ENCODE results near the gene DOP1A. TPM values are rescaled to one million over a fixed set of nuclear protein-coding genes. Genes with fewer than 3 reads are reported as not detected.

The DOP1A gene
- total RNA-seq, 4 donors from 2014 or later = 20.2 to 33.4 (median 22.4) TPM

DNA sequence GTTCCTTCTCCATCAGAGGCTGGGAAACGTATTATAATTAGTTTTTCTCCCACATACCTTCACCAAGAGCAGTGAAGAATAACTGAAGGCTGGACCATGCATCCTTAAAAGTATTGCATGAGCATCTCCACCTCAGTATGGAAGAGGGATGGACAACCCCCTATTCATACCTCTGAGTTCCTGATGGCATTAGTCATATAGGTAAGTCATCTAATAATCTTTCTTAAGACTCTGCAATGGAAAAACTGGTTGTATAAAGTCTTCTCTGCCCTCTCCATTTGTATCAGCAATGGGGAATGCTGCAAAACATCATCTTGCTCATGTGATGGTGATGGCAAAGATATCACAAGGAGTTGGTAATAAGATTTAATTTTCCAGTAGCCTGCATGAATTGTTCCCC, 101.1 kb downstream of the DOP1A start:
- TF ChIP-seq, protein P1, sequence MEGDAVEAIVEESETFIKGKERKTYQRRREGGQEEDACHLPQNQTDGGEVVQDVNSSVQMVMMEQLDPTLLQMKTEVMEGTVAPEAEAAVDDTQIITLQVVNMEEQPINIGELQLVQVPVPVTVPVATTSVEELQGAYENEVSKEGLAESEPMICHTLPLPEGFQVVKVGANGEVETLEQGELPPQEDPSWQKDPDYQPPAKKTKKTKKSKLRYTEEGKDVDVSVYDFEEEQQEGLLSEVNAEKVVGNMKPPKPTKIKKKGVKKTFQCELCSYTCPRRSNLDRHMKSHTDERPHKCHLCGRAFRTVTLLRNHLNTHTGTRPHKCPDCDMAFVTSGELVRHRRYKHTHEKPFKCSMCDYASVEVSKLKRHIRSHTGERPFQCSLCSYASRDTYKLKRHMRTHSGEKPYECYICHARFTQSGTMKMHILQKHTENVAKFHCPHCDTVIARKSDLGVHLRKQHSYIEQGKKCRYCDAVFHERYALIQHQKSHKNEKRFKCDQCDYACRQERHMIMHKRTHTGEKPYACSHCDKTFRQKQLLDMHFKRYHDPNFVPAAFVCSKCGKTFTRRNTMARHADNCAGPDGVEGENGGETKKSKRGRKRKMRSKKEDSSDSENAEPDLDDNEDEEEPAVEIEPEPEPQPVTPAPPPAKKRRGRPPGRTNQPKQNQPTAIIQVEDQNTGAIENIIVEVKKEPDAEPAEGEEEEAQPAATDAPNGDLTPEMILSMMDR (IDR thresholded peaks at IDR 0.05) = no peak
- DNase-seq (ENCODE audit: low spot score) (no peak), ATAC-seq (ENCODE audit: low FRiP score) (no peak)

DNA sequence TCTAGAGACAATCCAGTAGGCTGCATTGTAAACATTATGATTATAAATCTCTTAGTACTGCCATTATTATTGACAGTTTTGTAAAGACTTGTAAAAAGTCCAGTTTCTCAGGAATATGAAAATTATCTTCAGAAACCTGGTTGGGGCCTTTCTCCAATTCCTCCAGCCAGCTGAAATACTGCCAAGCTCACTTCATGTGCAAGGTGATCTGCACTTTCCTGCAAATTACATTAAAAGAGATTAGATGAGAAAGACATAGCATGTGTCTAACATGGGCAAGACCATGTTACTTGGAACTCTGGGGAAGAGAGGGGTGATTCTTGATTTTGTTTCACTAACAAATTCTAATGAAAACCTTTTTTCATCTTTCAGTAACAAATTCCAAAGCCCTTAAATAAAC, 101.6 kb downstream of the DOP1A start:
- TF ChIP-seq, protein P1 (IDR thresholded peaks at IDR 0.05) = no peak
- DNase-seq (ENCODE audit: low spot score) (no peak), ATAC-seq (ENCODE audit: low FRiP score) (no peak)

DNA sequence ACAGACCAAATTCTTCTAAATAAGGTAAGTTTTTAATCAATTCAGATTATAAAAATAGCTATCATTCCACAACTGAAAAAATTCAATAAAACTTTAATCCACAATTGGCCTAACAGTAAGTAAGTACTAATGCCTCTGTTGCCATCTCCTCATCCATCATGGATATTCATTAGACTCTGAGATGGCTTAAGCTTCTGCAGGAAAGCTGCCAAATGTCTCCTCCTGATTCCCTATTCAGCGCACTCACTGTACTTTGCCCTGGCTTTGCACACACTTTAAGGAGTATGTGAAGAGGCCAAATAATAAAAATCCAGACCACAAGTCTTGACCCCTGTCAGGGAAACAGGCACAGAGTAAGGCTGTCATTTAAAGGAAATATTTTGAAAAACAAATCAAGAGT, 102.0 kb downstream of the DOP1A start:
- TF ChIP-seq, protein P1 (IDR thresholded peaks at IDR 0.05) = no peak
- ATAC-seq (ENCODE audit: low FRiP score) (no peak), DNase-seq (ENCODE audit: low spot score) (no peak)

DNA sequence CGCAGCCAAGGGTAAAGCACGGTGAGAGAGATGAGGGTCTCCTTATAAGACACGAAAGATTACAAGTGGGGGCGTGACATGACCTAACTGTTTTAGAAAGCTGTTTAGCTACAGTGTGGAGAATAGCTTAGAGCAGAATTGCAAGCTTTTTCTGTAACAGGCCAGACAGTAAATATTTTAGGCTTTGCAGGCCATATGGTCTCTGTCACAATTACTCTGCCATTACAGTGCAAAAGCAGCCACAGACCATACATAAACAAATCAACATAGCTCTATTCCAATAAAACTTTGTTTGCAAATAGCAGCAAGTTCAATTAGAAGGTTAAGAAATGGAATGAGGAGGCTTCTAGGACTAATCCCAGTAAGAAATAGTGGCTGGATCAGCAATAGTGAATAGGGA, 108.8 kb downstream of the DOP1A start:
- TF ChIP-seq, protein P1 (IDR thresholded peaks at IDR 0.05) = no peak
- ATAC-seq (ENCODE audit: low FRiP score) = no peak
- DNase-seq (ENCODE audit: low spot score) = no peak

DNA sequence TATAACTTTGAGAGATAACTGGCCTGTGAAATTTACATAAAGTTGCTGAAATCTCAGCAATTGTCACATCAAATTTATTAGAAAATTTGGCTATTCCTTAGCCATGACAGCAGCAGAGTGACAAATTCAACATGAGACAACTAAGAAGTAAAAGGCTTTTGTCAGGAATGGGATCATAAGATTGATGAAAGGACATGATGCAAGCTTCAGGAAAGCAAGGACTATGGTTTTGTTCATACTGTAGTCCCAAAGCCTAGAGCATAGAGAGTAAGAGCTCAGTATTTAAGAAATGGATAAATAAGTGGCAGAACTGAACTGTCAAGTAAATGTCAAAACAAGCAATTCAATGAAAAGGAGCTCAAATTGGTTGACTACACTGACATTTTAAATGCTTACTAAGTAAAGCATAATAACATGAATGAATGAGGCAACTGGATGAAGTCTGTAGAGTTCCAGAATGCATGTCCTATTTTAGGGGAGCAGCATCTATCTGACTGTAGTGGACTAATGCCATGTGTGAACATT, 113.0 kb downstream of the DOP1A start:
- ATAC-seq (ENCODE audit: low FRiP score) (no peak), DNase-seq (ENCODE audit: low spot score) (no peak)
- TF ChIP-seq, protein P1 (IDR thresholded peaks at IDR 0.05) = no peak

DNA sequence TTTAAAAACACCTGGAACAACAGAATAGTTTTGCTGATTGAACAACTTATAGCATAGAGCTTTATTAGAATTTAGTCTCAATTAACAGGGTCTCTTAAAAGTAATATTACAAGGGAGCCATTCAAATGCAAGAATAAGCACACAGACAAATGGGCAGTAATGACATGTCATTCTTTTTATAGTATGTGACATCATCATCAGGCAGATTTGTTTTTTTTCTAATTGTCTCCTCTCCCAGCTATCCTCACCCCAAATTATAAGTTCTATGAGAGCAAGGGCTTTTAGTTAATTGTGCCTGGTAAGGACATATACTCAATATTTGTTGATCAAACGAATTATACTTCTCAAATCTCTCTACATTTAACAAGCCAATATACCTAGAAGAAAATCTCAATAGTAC, 114.6 kb downstream of the DOP1A start:
- TF ChIP-seq, protein P1 (IDR thresholded peaks at IDR 0.05) = no peak
- ATAC-seq (ENCODE audit: low FRiP score) = no peak
- no peak for DNase-seq (ENCODE audit: low spot score)

DNA sequence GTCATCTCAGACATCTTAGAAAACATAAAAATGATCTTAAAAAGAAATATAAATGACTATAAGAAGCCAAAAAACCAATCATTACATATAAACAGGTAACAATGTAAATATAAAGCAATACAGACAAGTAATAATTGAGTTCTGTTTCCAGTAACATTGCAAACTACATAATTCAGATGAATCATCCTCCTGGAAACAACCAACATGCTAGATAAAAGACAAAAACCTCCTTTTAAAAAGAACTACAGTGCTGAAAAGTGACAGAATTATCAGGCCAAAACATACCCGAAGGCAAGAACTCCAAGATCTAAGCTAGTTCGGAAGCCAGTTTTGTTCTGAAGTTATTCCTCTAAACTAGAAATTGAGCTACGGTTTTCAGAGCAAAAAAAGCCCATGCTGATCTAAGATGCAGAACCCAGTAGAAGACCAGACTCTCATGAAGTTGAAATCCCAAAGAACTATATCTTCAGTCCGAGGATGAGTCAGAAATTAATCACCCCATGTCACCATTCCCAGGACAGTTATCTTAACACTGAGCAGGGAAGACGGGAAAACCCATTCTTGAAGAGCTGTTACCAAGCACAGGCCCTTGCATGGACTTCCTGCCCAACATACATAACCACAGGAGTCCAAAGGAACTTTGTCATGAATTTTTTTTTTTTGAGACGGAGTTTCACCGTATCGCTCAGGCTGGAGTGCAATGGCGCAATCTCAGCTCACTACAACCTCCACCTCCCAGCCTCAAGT, 115.8 kb downstream of the DOP1A start:
- DNase-seq (ENCODE audit: low spot score) (peak; percentile 28), ATAC-seq (ENCODE audit: low FRiP score) (peak; percentile 98)
- TF ChIP-seq, protein P1 (IDR thresholded peaks at IDR 0.05) = no peak
